Inferior parietal cortex (tissue), 1 donor: ENCODE results near the gene TSFM.
"Not testable (repeated sequence)": the region's sequence is repeated elsewhere in the genome, so short reads cannot be mapped to it uniquely, and the experiment has no call there.

Source experiments
- DNase-seq: peaks from one replicate; pipeline ENCODE4 v3.0.0-alpha.2; 2016; ENCODE audit errors: extremely low spot score

Gene TSFM

GRCh38 chr12:57763881-57764661 is 18.5 kb upstream of the TSFM start:
- DNase-seq = no peak

- DNase-seq = no peak
Measured at GRCh38 chr12:57764662-57765002, 18.0 kb upstream of the TSFM start.

- no peak for DNase-seq
Measured at GRCh38 chr12:57765003-57765697, 17.4 kb upstream of the TSFM start.

GRCh38 chr12:57765698-57766463 is 16.7 kb upstream of the TSFM start:
- DNase-seq = no peak

- DNase-seq = no peak
Measured at GRCh38 chr12:57766464-57767304, 15.9 kb upstream of the TSFM start, which contains the start of gene CYP27B1. Gene CYP27B1, minus strand, starts transcription at chr12:57767078. Its CDS starts 37 bp downstream, at chr12:57767041.

GRCh38 chr12:57767305-57767698 is 15.3 kb upstream of the TSFM start:
- DNase-seq = no peak

GRCh38 chr12:57767876-57768275 is 14.7 kb upstream of the TSFM start:
- no peak for DNase-seq

GRCh38 chr12:57769594-57769993 is 13.0 kb upstream of the TSFM start:
- no peak for DNase-seq

GRCh38 chr12:57770734-57771133 is 11.9 kb upstream of the TSFM start:
- DNase-seq = no peak

GRCh38 chr12:57771236-57771872 is 11.2 kb upstream of the TSFM start:
- DNase-seq = no peak

- DNase-seq = peak; percentile 97
Measured at GRCh38 chr12:57771873-57772428, 10.6 kb upstream of the TSFM start, which contains the start of gene METTL1. Gene METTL1, minus strand, starts transcription at chr12:57772105. Its CDS starts 22 bp downstream, at chr12:57772083.

GRCh38 chr12:57772429-57773322 is 9.9 kb upstream of the TSFM start, which contains the start of gene EEF1AKMT3:
Gene EEF1AKMT3, plus strand, starts transcription at chr12:57772614. Its CDS starts 111 bp downstream, at chr12:57772725.
- DNase-seq = no peak

GRCh38 chr12:57774634-57775033 is 8.0 kb upstream of the TSFM start:
- DNase-seq = not testable (repeated sequence)

GRCh38 chr12:57775044-57775443 is 7.5 kb upstream of the TSFM start:
- no peak for DNase-seq

- no peak for DNase-seq
Measured at GRCh38 chr12:57775563-57776246, 6.9 kb upstream of the TSFM start.

GRCh38 chr12:57776247-57776587 is 6.4 kb upstream of the TSFM start:
- DNase-seq = no peak

GRCh38 chr12:57777367-57777766 is 5.2 kb upstream of the TSFM start:
- DNase-seq = no peak

- no peak for DNase-seq
Measured at GRCh38 chr12:57777911-57778310, 4.7 kb upstream of the TSFM start.

- DNase-seq = no peak
Measured at GRCh38 chr12:57779736-57780135, 2.9 kb upstream of the TSFM start.
